Placental pericyte (primary cell): ENCODE measurements around the gene PRIMA1. TPM values are rescaled to one million over a fixed set of nuclear protein-coding genes. Genes with fewer than 3 reads are reported as not detected.

ENCODE experiments used
- total RNA-seq: library from RNA; depleted of rRNA; stranded (reverse); fragments of >200 nt; gene quantifications from 2 replicates; pipeline ENCODE4 v1.2.3, GENCODE V29; 2012

The PRIMA1 gene, protein sequence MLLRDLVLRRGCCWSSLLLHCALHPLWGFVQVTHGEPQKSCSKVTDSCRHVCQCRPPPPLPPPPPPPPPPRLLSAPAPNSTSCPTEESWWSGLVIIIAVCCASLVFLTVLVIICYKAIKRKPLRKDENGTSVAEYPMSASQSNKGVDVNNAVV
- total RNA-seq = not detected in 2 replicates

DNA sequence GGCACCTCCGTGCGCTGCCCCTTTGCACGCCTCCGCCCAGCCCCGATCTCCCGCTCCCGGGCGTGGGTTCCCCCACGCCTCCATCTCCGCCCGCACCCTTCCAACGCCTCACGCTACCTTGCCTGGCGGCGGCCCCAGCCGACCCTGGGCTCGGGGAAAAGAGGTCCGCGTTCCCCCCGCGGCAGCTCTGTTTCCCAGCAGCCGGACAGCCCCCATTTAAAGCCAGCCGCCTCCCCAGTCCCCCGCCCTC is at the start of gene PRIMA1:
PRIMA1 (minus strand) TSS at position 193 of the 250 bp plus-strand sequence. CDS start 767 bp downstream, outside the sequence.

Other genes starting within 250 kb of the PRIMA1 start
- not detected in 2 replicates for gene FAM181A, start 138.9 kb upstream of the PRIMA1 start, total RNA-seq
- gene ASB2, start 188.1 kb upstream of the PRIMA1 start, total RNA-seq = 1.1 TPM in 1 of 2 replicates, not detected in the other
- not detected in 2 replicates for gene CCDC197, start 208.8 kb upstream of the PRIMA1 start, total RNA-seq
- 0.66 and 0.86 TPM in 2 replicates for gene OTUB2, start 237.9 kb upstream of the PRIMA1 start, total RNA-seq